DOHH2 (cell line): Measurements from ENCODE around the gene LCP2.
A peak's percentile ranks its signal among the peaks of the same experiment; 100 is the strongest.

Experiments used
- H3F3A ChIP-seq: fragments of 200-600 bp; sonication (generic), shearing (Covaris generic); 2 replicates; pipeline ENCODE4 v1.6.0; 2016; ENCODE audit warnings: antibody characterized with exemption, mild to moderate bottlenecking; ENCODE audit not compliant: control insufficient read depth, insufficient read depth
- H3K27ac ChIP-seq: fragments of 200-600 bp; sonication (generic); 2 replicates; pipeline ENCODE4 v1.5.1; 2014; ENCODE audit warnings: low read depth, mild to moderate bottlenecking, low read length, moderate library complexity
- H3K27me3 ChIP-seq: fragments of 200-600 bp; sonication (generic); 2 replicates; pipeline ENCODE4 v1.6.1; 2014; ENCODE audit warnings: mild to moderate bottlenecking, low read length, mixed read lengths; ENCODE audit not compliant: control insufficient read depth
- H3K36me3 ChIP-seq: fragments of 200-600 bp; sonication (generic); 2 replicates; pipeline ENCODE4 v1.6.1; 2014; ENCODE audit warnings: mild to moderate bottlenecking, low read length, moderate library complexity, mixed read lengths; ENCODE audit not compliant: control insufficient read depth
- H3K4me1 ChIP-seq: fragments of 200-600 bp; sonication (generic); 2 replicates; pipeline ENCODE4 v1.6.1; 2014; ENCODE audit warnings: mild to moderate bottlenecking, low read length, mixed read lengths; ENCODE audit not compliant: control insufficient read depth
- H3K4me2 ChIP-seq: fragments of 200-600 bp; sonication (generic); 2 replicates; pipeline ENCODE4 v1.6.0; 2014; ENCODE audit warnings: mild to moderate bottlenecking, low read length, moderate library complexity
- H3K4me3 ChIP-seq: fragments of 200-600 bp; sonication (generic); 2 replicates; pipeline ENCODE4 v1.5.1; 2014; ENCODE audit warnings: mild to moderate bottlenecking, low read length, mixed read lengths
- H3K79me2 ChIP-seq: fragments of 200-600 bp; sonication (generic); 2 replicates; pipeline ENCODE4 v1.6.1; 2014; ENCODE audit warnings: mild to moderate bottlenecking, low read length, mixed read lengths; ENCODE audit not compliant: control insufficient read depth
- H3K9me2 ChIP-seq: fragments of 200-600 bp; sonication (generic); replicated peaks from 2 replicates; pipeline ENCODE4 v1.6.1; 2014; ENCODE audit warnings: mild to moderate bottlenecking, low read length, mixed read lengths; ENCODE audit not compliant: control insufficient read depth
- H3K9me3 ChIP-seq: fragments of 200-600 bp; sonication (generic); 2 replicates; pipeline ENCODE4 v1.6.1; 2014; ENCODE audit warnings: antibody characterized with exemption, low read length, mixed read lengths; ENCODE audit not compliant: control insufficient read depth, insufficient read depth
- H4K20me1 ChIP-seq: fragments of 200-600 bp; sonication (generic); 2 replicates; pipeline ENCODE4 v1.6.0; 2014; ENCODE audit warnings: low read depth, mild to moderate bottlenecking, antibody characterized with exemption, low read length, moderate library complexity; ENCODE audit not compliant: control insufficient read depth, insufficient read depth
- CTCF ChIP-seq: fragments of 200-600 bp; sonication (generic); IDR thresholded peaks from one replicate; pipeline ENCODE4 v1.5.1; 2014; ENCODE audit warnings: antibody characterized with exemption, mild to moderate bottlenecking, low read depth, low read length; ENCODE audit not compliant: poor library complexity, severe bottlenecking
- EZH2phosphoT487 ChIP-seq: fragments of 200-600 bp; sonication (generic); IDR thresholded peaks from 2 replicates; pipeline ENCODE4 v1.6.1; 2017; ENCODE audit warnings: borderline replicate concordance, mild to moderate bottlenecking, antibody characterized with exemption, low read length, moderate library complexity, mixed read lengths

The LCP2 gene

GRCh38 chr5:170223360-170223759, 74.2 kb downstream of the LCP2 start:
- Histone ChIP-seq H4K20me1 (no peaks in the 10 kb centered on the region), H3K4me3 (no peak overlapping the region), H3F3A (no peaks in the 10 kb centered on the region), H3K36me3 (no peaks in the 10 kb centered on the region), H3K4me2 (no peak overlapping the region), H3K79me2 (no peaks in the 10 kb centered on the region), H3K4me1 (peaks cover 8% of the 10 kb centered on the region), H3K27me3 (no peaks in the 10 kb centered on the region; the same call in 1 of the 2 replicates), H3K27ac (no peak overlapping the region), H3K9me2 (no peaks in the 10 kb centered on the region), H3K9me3 (no peaks in the 10 kb centered on the region)
- no peak for TF ChIP-seq EZH2phosphoT487
- no peak for TF ChIP-seq CTCF

GRCh38 chr5:170221327-170221741, 76.2 kb downstream of the LCP2 start:
- Histone ChIP-seq H3K4me2 (no peak overlapping the region), H3K9me3 (no peaks in the 10 kb centered on the region), H3K4me3 (no peak overlapping the region), H3K79me2 (no peaks in the 10 kb centered on the region), H3K9me2 (no peaks in the 10 kb centered on the region), H3K4me1 (peaks cover 8% of the 10 kb centered on the region), H3K36me3 (no peaks in the 10 kb centered on the region), H4K20me1 (no peaks in the 10 kb centered on the region), H3K27me3 (peaks cover 11% of the 10 kb centered on the region), H3K27ac (no peak overlapping the region), H3F3A (no peaks in the 10 kb centered on the region)
- TF ChIP-seq EZH2phosphoT487 (no peak), CTCF (peak; percentile 11)

DNA sequence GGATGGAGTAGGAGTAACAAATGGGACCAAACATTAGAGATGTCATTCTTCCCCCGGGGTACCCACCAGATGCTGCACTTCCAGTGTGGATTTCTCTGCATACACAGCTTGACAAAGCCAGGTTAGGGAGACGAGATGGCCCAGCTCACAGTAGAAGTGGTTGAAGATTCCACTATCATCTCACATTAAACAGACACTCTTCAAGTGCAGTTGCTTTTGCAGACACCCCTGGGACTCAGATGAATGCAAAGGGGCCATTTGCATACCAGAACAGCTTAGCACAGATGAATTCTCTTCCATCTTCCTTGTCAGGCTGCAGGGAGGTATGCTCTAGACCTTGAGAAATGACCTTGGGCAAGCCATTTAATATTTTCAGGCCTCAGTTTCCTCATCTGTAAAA, 77.4 kb downstream of the LCP2 start:
- no peaks in the 10 kb centered on the region for H3F3A ChIP-seq
- H3K9me2 ChIP-seq, result no peaks in the 10 kb centered on the region
- no peak overlapping the region for H3K27ac ChIP-seq
- H3K79me2 ChIP-seq, result no peaks in the 10 kb centered on the region
- no peak overlapping the region for H3K4me3 ChIP-seq
- no peaks in the 10 kb centered on the region for H4K20me1 ChIP-seq
- peaks cover 8% of the 10 kb centered on the region for H3K4me1 ChIP-seq
- no peaks in the 10 kb centered on the region for H3K36me3 ChIP-seq
- peaks cover 15% of the 10 kb centered on the region for H3K27me3 ChIP-seq
- no peaks in the 10 kb centered on the region for H3K9me3 ChIP-seq
- H3K4me2 ChIP-seq, result no peak overlapping the region
- TF ChIP-seq CTCF (no peak), EZH2phosphoT487 (no peak)

DNA sequence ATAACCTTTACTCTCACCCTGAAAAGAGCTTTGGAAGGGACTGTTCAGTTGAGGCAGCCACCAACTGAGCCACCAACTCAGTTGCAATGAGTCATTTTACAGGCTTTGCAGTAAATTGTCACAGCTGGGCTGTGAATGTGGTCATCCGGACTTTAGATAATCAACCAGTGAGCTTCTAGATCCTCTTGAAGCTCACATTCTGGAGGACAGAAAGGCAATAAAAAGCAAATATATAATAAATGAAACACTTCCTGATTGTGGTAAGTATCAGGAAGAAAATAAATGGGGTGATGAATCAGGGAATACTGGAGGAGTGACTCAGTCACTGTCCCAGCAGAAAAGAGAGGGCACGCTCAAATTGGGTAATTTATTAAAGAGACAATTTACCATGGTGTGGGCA, 78.0 kb downstream of the LCP2 start:
- peaks cover 15% of the 10 kb centered on the region for H3K27me3 ChIP-seq
- TF ChIP-seq CTCF, result no peak
- TF ChIP-seq EZH2phosphoT487, result no peak
- no peaks in the 10 kb centered on the region for H4K20me1 ChIP-seq
- H3K4me3 ChIP-seq, result no peak overlapping the region
- no peak overlapping the region for H3K27ac ChIP-seq
- H3K4me2 ChIP-seq, result no peak overlapping the region
- no peaks in the 10 kb centered on the region for H3F3A ChIP-seq
- H3K4me1 ChIP-seq, result peaks cover 8% of the 10 kb centered on the region
- no peaks in the 10 kb centered on the region for H3K9me3 ChIP-seq
- H3K9me2 ChIP-seq, result no peaks in the 10 kb centered on the region
- no peaks in the 10 kb centered on the region for H3K79me2 ChIP-seq
- H3K36me3 ChIP-seq, result no peaks in the 10 kb centered on the region
